A673 (cell line): ENCODE results near the gene DENND2C. TPM values are rescaled to one million over a fixed set of nuclear protein-coding genes. Genes with fewer than 3 reads are reported as not detected.

Experiments used
- BruUV-seq: library from RNA; stranded (reverse); fragments of 400-500 nt; replicated peaks from 2 replicates; lab custom pipeline; 2021; lab: Mats Ljungman, UMichigan
- CTCF ChIA-PET: fragments of 300-600 bp; sonication (Branson Sonifier 250); formaldehyde crosslinking; loops from one replicate; lab custom pipeline; 2022; ENCODE audit warnings: antibody characterized with exemption; lab: Charles Lee
- POLR2A ChIA-PET: fragments of 300-600 bp; sonication (Branson Sonifier 250); formaldehyde crosslinking; loops from one replicate; lab custom pipeline; 2022; ENCODE audit warnings: antibody characterized with exemption; ENCODE audit not compliant: low non-redundant PET; lab: Charles Lee
- DNase-seq: peaks from one replicate; pipeline ENCODE4 v3.0.0-alpha.2; 2015; ENCODE audit warnings: low spot score
- H3K27ac ChIP-seq: fragments of 200-600 bp; sonication (generic); 2 replicates; pipeline ENCODE4 v1.5.1; 2016; ENCODE audit warnings: mixed run types, low read depth, mild to moderate bottlenecking, mixed read lengths, antibody characterized with exemption, low read length; ENCODE audit not compliant: poor library complexity, severe bottlenecking
- H3K27me3 ChIP-seq: fragments of 200-600 bp; sonication (generic); replicated peaks from 2 replicates; pipeline ENCODE4 v1.6.1; 2017; ENCODE audit warnings: mixed run types, low read depth, mild to moderate bottlenecking, mixed read lengths, antibody characterized with exemption, low read length; ENCODE audit not compliant: insufficient read depth, poor library complexity
- H3K36me3 ChIP-seq: fragments of 200-600 bp; sonication (generic); 2 replicates; pipeline ENCODE4 v1.6.1; 2016; ENCODE audit warnings: mixed run types, mild to moderate bottlenecking, mixed read lengths, antibody characterized with exemption, low read length; ENCODE audit not compliant: insufficient read depth, poor library complexity, severe bottlenecking
- H3K4me1 ChIP-seq: fragments of 200-600 bp; sonication (generic); 2 replicates; pipeline ENCODE4 v1.6.1; 2017; ENCODE audit warnings: mixed run types, mild to moderate bottlenecking, mixed read lengths, antibody characterized with exemption, low read length; ENCODE audit not compliant: insufficient read depth, poor library complexity, severe bottlenecking
- H3K4me3 ChIP-seq: fragments of 200-600 bp; sonication (generic); 2 replicates; pipeline ENCODE4 v1.5.1; 2016; ENCODE audit warnings: low read depth, mixed run types, mild to moderate bottlenecking, mixed read lengths, low read length; ENCODE audit not compliant: poor library complexity, severe bottlenecking
- H3K9me3 ChIP-seq: fragments of 200-600 bp; sonication (generic); 2 replicates; pipeline ENCODE4 v1.6.1; 2016; ENCODE audit warnings: mixed run types, low read depth, mild to moderate bottlenecking, mixed read lengths, antibody characterized with exemption, low read length; ENCODE audit not compliant: poor library complexity, severe bottlenecking
- CTCF ChIP-seq: fragments of 300-800, 200-600 bp; sonication (generic); conservative IDR thresholded peaks from 2 replicates; pipeline ENCODE4 v1.5.1; 2017; ENCODE audit warnings: low read depth, mild to moderate bottlenecking, antibody characterized with exemption, low read length, moderate library complexity, mixed read lengths
- EZH2 ChIP-seq: fragments of 200-600 bp; sonication (generic); IDR thresholded peaks from 2 replicates; pipeline ENCODE4 v1.6.1; 2017; ENCODE audit warnings: borderline replicate concordance, low read depth, mild to moderate bottlenecking, mixed read lengths, antibody characterized with exemption, low read length; ENCODE audit not compliant: poor library complexity, severe bottlenecking
- intact Hi-C: fragments of 100-400 bp; cut with micrococcal nuclease; formaldehyde crosslinking; loops from one replicate; pipeline ENCODE4 v1.10.0; 2022; ENCODE audit not compliant: unreplicated experiment
- total RNA-seq: library from RNA; stranded (reverse); gene quantifications from 2 replicates; pipeline ENCODE4 v1.2.3, GENCODE V29; 2021

Gene DENND2C
- total RNA-seq, 1 experiment from 2014 or later = 1.9 TPM

GRCh38 chr1:114589122-114589521 is 80.7 kb downstream of the DENND2C start:
- no TSS peak for BruUV-seq
- no peaks in the 10 kb centered on the region for H3K4me1 ChIP-seq
- POLR2A ChIA-PET = no interaction called here
- TF ChIP-seq EZH2 = no peak
- no peak for TF ChIP-seq CTCF
- no peak for DNase-seq
- intact Hi-C loops = no loop called here
- CTCF ChIA-PET = no interaction called here
- H3K9me3 ChIP-seq = no peaks in the 10 kb centered on the region
- no peak overlapping the region for H3K27ac ChIP-seq
- no peaks in the 10 kb centered on the region for H3K27me3 ChIP-seq
- H3K36me3 ChIP-seq = no peaks in the 10 kb centered on the region
- no peak overlapping the region for H3K4me3 ChIP-seq

GRCh38 chr1:114588196-114588689 is 81.6 kb downstream of the DENND2C start:
- Histone ChIP-seq H3K9me3 (no peaks in the 10 kb centered on the region), H3K36me3 (no peaks in the 10 kb centered on the region), H3K4me1 (no peaks in the 10 kb centered on the region), H3K27me3 (no peaks in the 10 kb centered on the region), H3K4me3 (no peak overlapping the region), H3K27ac (no peak overlapping the region)
- TF ChIP-seq EZH2 (no peak), CTCF (no peak)
- intact Hi-C loops = no loop called here
- ChIA-PET POLR2A (no interaction called here), CTCF (no interaction called here)
- BruUV-seq = no TSS peak
- no peak for DNase-seq

GRCh38 chr1:114587203-114587991 is 82.5 kb downstream of the DENND2C start:
- ChIA-PET CTCF (no interaction called here), POLR2A (no interaction called here)
- no peaks in the 10 kb centered on the region for H3K27me3 ChIP-seq
- H3K36me3 ChIP-seq = no peaks in the 10 kb centered on the region
- no peak overlapping the region for H3K27ac ChIP-seq
- BruUV-seq = no TSS peak
- no peaks in the 10 kb centered on the region for H3K9me3 ChIP-seq
- H3K4me3 ChIP-seq = no peak overlapping the region
- intact Hi-C loops = no loop called here
- TF ChIP-seq CTCF (no peak), EZH2 (no peak)
- no peak for DNase-seq
- no peaks in the 10 kb centered on the region for H3K4me1 ChIP-seq
